Neural cell (in vitro differentiated cells): ENCODE data around the gene CCL8. TPM values are rescaled to one million over a fixed set of nuclear protein-coding genes. Genes with fewer than 3 reads are reported as not detected.

Experiments used
- H2AFZ ChIP-seq: fragments of 200-600, 300-800 bp; sonication (generic), shearing (Covaris generic); 2 replicates; pipeline ENCODE4 v1.6.0; 2014; ENCODE audit warnings: low read depth, mild to moderate bottlenecking, antibody characterized with exemption, low read length, moderate library complexity
- H3F3A ChIP-seq: fragments of 200-600 bp; shearing (Covaris generic); 2 replicates; pipeline ENCODE4 v1.6.1; 2016; ENCODE audit warnings: mild to moderate bottlenecking, moderate library complexity, mixed read lengths, antibody characterized with exemption, low read length; ENCODE audit not compliant: insufficient read depth, poor library complexity, severe bottlenecking
- H3K27ac ChIP-seq: fragments of 200-600, 300-800 bp; sonication (generic), shearing (Covaris generic); 2 replicates; pipeline ENCODE4 v1.5.1; 2014; ENCODE audit warnings: mild to moderate bottlenecking, low read length, moderate library complexity
- H3K27me3 ChIP-seq: fragments of 300-800, 200-600 bp; sonication (generic), shearing (Covaris generic); 2 replicates; pipeline ENCODE4 v1.6.0; 2014; ENCODE audit warnings: mild to moderate bottlenecking, low read depth, low read length, moderate library complexity; ENCODE audit not compliant: insufficient read depth
- H3K36me3 ChIP-seq: fragments of 300-800, 200-600 bp; sonication (generic), shearing (Covaris generic); 2 replicates; pipeline ENCODE4 v1.5.1; 2014; ENCODE audit warnings: mild to moderate bottlenecking, antibody characterized with exemption, low read length, moderate library complexity; ENCODE audit not compliant: insufficient read depth
- H3K4me2 ChIP-seq: fragments of 300-800, 200-600 bp; sonication (generic), shearing (Covaris generic); 2 replicates; pipeline ENCODE4 v1.6.0; 2014; ENCODE audit warnings: mild to moderate bottlenecking, low read length
- H3K4me3 ChIP-seq: fragments of 300-800, 200-600 bp; sonication (generic), shearing (Covaris generic); 2 replicates; pipeline ENCODE4 v1.5.1; 2014; ENCODE audit warnings: mild to moderate bottlenecking, low read length, moderate library complexity
- H3K79me2 ChIP-seq: fragments of 200-600 bp; shearing (Covaris generic); replicated peaks from 2 replicates; pipeline ENCODE4 v1.6.0; 2014; ENCODE audit warnings: mild to moderate bottlenecking, low read length, moderate library complexity; ENCODE audit not compliant: insufficient read depth
- H3K9ac ChIP-seq: fragments of 300-800, 200-600 bp; sonication (generic), shearing (Covaris generic); 2 replicates; pipeline ENCODE4 v1.6.1; 2016; ENCODE audit warnings: mild to moderate bottlenecking, low read length, mixed read lengths
- H3K9me2 ChIP-seq: fragments of 200-600 bp; shearing (Covaris generic); 2 replicates; pipeline ENCODE4 v1.6.1; 2016; ENCODE audit warnings: mild to moderate bottlenecking, low read length, mixed read lengths; ENCODE audit not compliant: insufficient read depth
- H3K9me3 ChIP-seq: fragments of 200-600, 300-800 bp; sonication (generic), shearing (Covaris generic); 2 replicates; pipeline ENCODE4 v1.6.1; 2016; ENCODE audit warnings: mild to moderate bottlenecking, mixed run types, low read length, moderate library complexity, mixed read lengths
- H4K20me1 ChIP-seq: fragments of 200-600 bp; shearing (Covaris generic); 2 replicates; pipeline ENCODE4 v1.6.1; 2016; ENCODE audit warnings: mild to moderate bottlenecking, mixed run types; ENCODE audit not compliant: insufficient read depth
- EP300 ChIP-seq: fragments of 450-650 bp; conservative IDR thresholded peaks from 2 replicates; pipeline ENCODE4 v1.6.1; 2014; ENCODE audit warnings: antibody characterized with exemption, mild to moderate bottlenecking, moderate library complexity; ENCODE audit not compliant: poor library complexity, severe bottlenecking
- EZH2 ChIP-seq: fragments of 200-600, 300-800 bp; shearing (Covaris generic), sonication (generic); IDR thresholded peaks from 2 replicates; pipeline ENCODE4 v1.6.1; 2014; ENCODE audit warnings: antibody characterized with exemption, low read length, borderline replicate concordance, mild to moderate bottlenecking; ENCODE audit not compliant: insufficient read depth, poor library complexity, severe bottlenecking
- MXI1 ChIP-seq: fragments of 450-650 bp; conservative IDR thresholded peaks from 2 replicates; pipeline ENCODE4 v1.6.1; 2014; ENCODE audit warnings: antibody characterized with exemption, mild to moderate bottlenecking; ENCODE audit not compliant: poor library complexity, severe bottlenecking
- POLR2AphosphoS5 ChIP-seq: IDR thresholded peaks from 2 replicates; pipeline ENCODE4 v1.6.1; 2012
- RAD21 ChIP-seq: fragments of 450-650 bp; conservative IDR thresholded peaks from 2 replicates; pipeline ENCODE4 v1.6.1; 2014; ENCODE audit warnings: antibody characterized with exemption, mild to moderate bottlenecking, moderate library complexity
- SMC3 ChIP-seq: fragments of 450-650 bp; conservative IDR thresholded peaks from 2 replicates; pipeline ENCODE4 v1.6.1; 2014; ENCODE audit warnings: antibody characterized with exemption, mild to moderate bottlenecking, moderate library complexity; ENCODE audit not compliant: poor library complexity
- TAF1 ChIP-seq: IDR thresholded peaks from 2 replicates; pipeline ENCODE4 v1.6.1; 2012; ENCODE audit warnings: low read depth
- polyA plus RNA-seq: library from polyadenylated mRNA; depleted of rRNA; stranded (reverse); fragments of >200 nt; gene quantifications from 2 replicates; pipeline ENCODE4 v1.2.3, GENCODE V29; 2014
- TF ChIP-seq, protein P1 (sequence below): fragments of 450-650 bp; IDR thresholded peaks from 2 replicates; pipeline ENCODE4 v1.5.1; 2014; ENCODE audit warnings: antibody characterized with exemption, mild to moderate bottlenecking, moderate library complexity; ENCODE audit not compliant: poor library complexity, severe bottlenecking
- TF ChIP-seq, protein P2 (sequence below): IDR thresholded peaks from 2 replicates; pipeline ENCODE4 v1.6.1; 2012; ENCODE audit warnings: borderline replicate concordance

The CCL8 gene
- polyA plus RNA-seq, 1 donor from 2014 or later, result not detected

- Histone ChIP-seq H3K4me2 (no peak overlapping the region), H3K9ac (no peak overlapping the region), H4K20me1 (no peaks in the 10 kb centered on the region), H3K79me2 (no peaks in the 10 kb centered on the region), H3K36me3 (no peaks in the 10 kb centered on the region), H2AFZ (no peak overlapping the region), H3K9me3 (no peaks in the 10 kb centered on the region), H3K4me3 (no peak overlapping the region), H3K9me2 (no peaks in the 10 kb centered on the region), H3K27me3 (no peaks in the 10 kb centered on the region), H3K27ac (no peak overlapping the region), H3F3A (no peaks in the 10 kb centered on the region)
- no peak for TF ChIP-seq TAF1
- TF ChIP-seq EP300, result no peak
- TF ChIP-seq, protein P1, sequence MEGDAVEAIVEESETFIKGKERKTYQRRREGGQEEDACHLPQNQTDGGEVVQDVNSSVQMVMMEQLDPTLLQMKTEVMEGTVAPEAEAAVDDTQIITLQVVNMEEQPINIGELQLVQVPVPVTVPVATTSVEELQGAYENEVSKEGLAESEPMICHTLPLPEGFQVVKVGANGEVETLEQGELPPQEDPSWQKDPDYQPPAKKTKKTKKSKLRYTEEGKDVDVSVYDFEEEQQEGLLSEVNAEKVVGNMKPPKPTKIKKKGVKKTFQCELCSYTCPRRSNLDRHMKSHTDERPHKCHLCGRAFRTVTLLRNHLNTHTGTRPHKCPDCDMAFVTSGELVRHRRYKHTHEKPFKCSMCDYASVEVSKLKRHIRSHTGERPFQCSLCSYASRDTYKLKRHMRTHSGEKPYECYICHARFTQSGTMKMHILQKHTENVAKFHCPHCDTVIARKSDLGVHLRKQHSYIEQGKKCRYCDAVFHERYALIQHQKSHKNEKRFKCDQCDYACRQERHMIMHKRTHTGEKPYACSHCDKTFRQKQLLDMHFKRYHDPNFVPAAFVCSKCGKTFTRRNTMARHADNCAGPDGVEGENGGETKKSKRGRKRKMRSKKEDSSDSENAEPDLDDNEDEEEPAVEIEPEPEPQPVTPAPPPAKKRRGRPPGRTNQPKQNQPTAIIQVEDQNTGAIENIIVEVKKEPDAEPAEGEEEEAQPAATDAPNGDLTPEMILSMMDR, result no peak
- TF ChIP-seq, protein P2, sequence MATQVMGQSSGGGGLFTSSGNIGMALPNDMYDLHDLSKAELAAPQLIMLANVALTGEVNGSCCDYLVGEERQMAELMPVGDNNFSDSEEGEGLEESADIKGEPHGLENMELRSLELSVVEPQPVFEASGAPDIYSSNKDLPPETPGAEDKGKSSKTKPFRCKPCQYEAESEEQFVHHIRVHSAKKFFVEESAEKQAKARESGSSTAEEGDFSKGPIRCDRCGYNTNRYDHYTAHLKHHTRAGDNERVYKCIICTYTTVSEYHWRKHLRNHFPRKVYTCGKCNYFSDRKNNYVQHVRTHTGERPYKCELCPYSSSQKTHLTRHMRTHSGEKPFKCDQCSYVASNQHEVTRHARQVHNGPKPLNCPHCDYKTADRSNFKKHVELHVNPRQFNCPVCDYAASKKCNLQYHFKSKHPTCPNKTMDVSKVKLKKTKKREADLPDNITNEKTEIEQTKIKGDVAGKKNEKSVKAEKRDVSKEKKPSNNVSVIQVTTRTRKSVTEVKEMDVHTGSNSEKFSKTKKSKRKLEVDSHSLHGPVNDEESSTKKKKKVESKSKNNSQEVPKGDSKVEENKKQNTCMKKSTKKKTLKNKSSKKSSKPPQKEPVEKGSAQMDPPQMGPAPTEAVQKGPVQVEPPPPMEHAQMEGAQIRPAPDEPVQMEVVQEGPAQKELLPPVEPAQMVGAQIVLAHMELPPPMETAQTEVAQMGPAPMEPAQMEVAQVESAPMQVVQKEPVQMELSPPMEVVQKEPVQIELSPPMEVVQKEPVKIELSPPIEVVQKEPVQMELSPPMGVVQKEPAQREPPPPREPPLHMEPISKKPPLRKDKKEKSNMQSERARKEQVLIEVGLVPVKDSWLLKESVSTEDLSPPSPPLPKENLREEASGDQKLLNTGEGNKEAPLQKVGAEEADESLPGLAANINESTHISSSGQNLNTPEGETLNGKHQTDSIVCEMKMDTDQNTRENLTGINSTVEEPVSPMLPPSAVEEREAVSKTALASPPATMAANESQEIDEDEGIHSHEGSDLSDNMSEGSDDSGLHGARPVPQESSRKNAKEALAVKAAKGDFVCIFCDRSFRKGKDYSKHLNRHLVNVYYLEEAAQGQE, result no peak
- no peak for TF ChIP-seq RAD21
- TF ChIP-seq EZH2, result no peak
- no peak for TF ChIP-seq SMC3
- TF ChIP-seq MXI1, result no peak
- no peak for TF ChIP-seq POLR2AphosphoS5
Observed at GRCh38 chr17:34357398-34357797, 38.2 kb downstream of the CCL8 start.

GRCh38 chr17:34358631-34359030 is 39.4 kb downstream of the CCL8 start:
- no peaks in the 10 kb centered on the region for H4K20me1 ChIP-seq
- no peaks in the 10 kb centered on the region for H3K79me2 ChIP-seq
- no peak overlapping the region for H3K4me2 ChIP-seq
- H3K4me3 ChIP-seq, result no peak overlapping the region
- H3K9ac ChIP-seq, result no peak overlapping the region
- no peak for TF ChIP-seq RAD21
- TF ChIP-seq MXI1, result no peak
- TF ChIP-seq SMC3, result no peak
- TF ChIP-seq, protein P1, result no peak
- TF ChIP-seq EZH2, result no peak
- TF ChIP-seq, protein P2, result no peak
- no peak for TF ChIP-seq EP300
- TF ChIP-seq TAF1, result no peak
- TF ChIP-seq POLR2AphosphoS5, result no peak
- H3K36me3 ChIP-seq, result no peaks in the 10 kb centered on the region
- H3K9me3 ChIP-seq, result no peaks in the 10 kb centered on the region
- H2AFZ ChIP-seq, result no peak overlapping the region
- H3K9me2 ChIP-seq, result no peaks in the 10 kb centered on the region
- no peaks in the 10 kb centered on the region for H3K27me3 ChIP-seq
- no peak overlapping the region for H3K27ac ChIP-seq
- H3F3A ChIP-seq, result no peaks in the 10 kb centered on the region
